NB4 (cell line): Measurements from ENCODE around the gene SLC9A2.

Experiments used
- DNase-seq: peaks from one replicate; pipeline ENCODE4 v3.0.0; 2010; ENCODE audit warnings: low read depth
- H3K4me3 ChIP-seq: one replicate; pipeline ENCODE4 v1.5.1; 2011; ENCODE audit warnings: mild to moderate bottlenecking, low read depth, low read length, moderate library complexity
- CTCF ChIP-seq: IDR thresholded peaks from one replicate; pipeline ENCODE4 v1.5.1; 2012; ENCODE audit warnings: low read depth, low read length
- MAX ChIP-seq: IDR thresholded peaks from 2 replicates; pipeline ENCODE4 v1.6.1; 2011; ENCODE audit warnings: low read depth, low read length
- MYC ChIP-seq: IDR thresholded peaks from 2 replicates; pipeline ENCODE4 v1.6.1; 2011; ENCODE audit warnings: low read depth, low read length
- POLR2A ChIP-seq: IDR thresholded peaks from 2 replicates; pipeline ENCODE4 v1.6.1; 2011; ENCODE audit warnings: mild to moderate bottlenecking; ENCODE audit not compliant: insufficient read length; ENCODE audit errors: extremely low read depth

Gene SLC9A2

GRCh38 chr2:102630458-102630857 lies 11.1 kb downstream of the SLC9A2 start:
- H3K4me3 ChIP-seq, result no peak overlapping the region
- TF ChIP-seq MAX, result no peak
- TF ChIP-seq POLR2A, result no peak
- no peak for DNase-seq

DNA sequence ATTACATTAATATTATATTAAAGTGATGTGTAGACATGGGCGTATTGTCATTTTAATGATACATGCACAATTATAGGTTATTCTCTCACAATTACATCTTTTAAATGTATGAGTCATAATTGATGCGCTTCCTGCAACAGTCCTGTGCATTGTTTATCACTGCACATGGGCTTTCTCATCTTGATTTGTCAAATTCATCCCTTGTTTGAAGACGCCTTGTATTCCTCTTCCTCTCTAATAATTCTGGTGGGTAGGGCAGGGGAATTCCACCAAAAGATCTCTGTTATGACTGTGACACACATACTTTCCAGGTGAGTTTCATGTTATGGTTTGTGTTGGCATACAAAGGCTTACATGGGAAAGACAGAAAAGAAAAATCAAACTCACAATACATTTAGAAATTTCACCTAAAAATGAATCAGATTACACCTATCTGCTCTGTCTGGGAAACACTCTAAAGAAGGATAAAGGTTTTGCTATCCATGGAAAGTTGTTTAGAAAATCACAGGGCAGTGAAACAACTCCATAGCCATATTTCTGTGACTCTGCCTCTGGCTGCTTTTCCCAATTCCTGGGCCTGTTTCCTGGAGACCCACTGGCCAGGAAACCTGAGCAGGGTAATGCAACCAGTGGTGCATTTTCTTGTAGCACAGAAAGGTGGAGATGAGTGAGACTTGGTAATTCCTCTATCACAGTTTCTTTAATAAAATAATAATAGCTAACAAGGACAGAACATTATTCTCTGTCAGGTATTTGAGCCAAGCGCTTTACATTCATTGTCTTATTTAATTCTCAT lies 13.2 kb downstream of the SLC9A2 start:
- H3K4me3 ChIP-seq, result no peak overlapping the region
- no peak for DNase-seq
- TF ChIP-seq MAX (no peak), MYC (no peak), POLR2A (no peak), CTCF (no peak)

DNA sequence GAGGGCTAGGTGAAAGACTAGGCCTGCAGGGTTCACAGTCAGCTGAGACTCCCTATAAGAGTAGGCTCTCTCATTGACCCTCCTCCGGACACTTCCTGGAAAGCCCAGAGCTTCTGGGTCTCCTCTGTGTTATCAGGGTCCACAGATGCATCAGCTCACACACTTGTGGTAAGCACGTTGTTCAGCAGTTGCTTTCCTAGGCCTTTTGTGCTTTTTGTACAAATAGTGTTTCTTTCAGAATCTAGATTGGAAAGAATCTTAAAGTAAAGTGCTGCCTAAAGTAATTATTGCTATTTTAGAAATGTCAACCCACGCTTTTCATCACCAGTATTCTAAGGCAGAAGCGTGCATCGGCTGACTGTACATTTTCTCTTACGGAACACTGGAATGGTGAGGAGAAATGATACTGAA lies 15.5 kb downstream of the SLC9A2 start:
- DNase-seq, result no peak
- TF ChIP-seq MYC, result no peak
- no peak for TF ChIP-seq POLR2A
- no peak for TF ChIP-seq CTCF
- TF ChIP-seq MAX, result no peak
- H3K4me3 ChIP-seq, result no peak overlapping the region

- DNase-seq, result no peak
- TF ChIP-seq POLR2A, result no peak
- TF ChIP-seq MYC, result no peak
- TF ChIP-seq CTCF, result no peak
- no peak for TF ChIP-seq MAX
- no peak overlapping the region for H3K4me3 ChIP-seq
Observed at GRCh38 chr2:102635317-102635716, 16.0 kb downstream of the SLC9A2 start.

- TF ChIP-seq POLR2A, result no peak
- no peak for TF ChIP-seq MAX
- no peak for TF ChIP-seq MYC
- no peak for TF ChIP-seq CTCF
- no peak overlapping the region for H3K4me3 ChIP-seq
- no peak for DNase-seq
Observed at GRCh38 chr2:102636283-102636907, 17.0 kb downstream of the SLC9A2 start.

DNA sequence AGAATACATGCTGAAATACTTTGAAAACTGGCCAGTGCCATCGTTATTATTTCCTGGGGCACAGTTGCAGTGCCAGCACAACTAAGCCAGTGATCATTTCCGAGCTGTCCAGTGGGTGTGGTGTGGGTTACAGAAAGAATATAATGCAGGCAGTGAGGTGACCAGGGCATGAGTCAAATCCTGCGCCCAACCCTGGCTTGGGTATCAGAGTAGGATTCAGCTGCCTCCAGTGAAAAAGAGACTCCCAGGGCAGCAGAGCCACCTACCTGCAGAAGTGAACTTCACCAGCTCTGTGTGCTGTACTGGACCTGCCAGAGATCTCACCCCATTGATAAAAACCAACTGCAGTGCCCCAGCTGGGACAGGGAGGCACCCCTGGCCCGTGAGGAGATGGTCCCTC lies 18.0 kb downstream of the SLC9A2 start:
- TF ChIP-seq MAX, result no peak
- no peak for TF ChIP-seq POLR2A
- TF ChIP-seq CTCF, result no peak
- no peak for TF ChIP-seq MYC
- DNase-seq, result no peak
- no peak overlapping the region for H3K4me3 ChIP-seq
